Epithelial cell of proximal tubule (primary cell): ENCODE results near the gene TSTD1. TPM values are rescaled to one million over a fixed set of nuclear protein-coding genes. Genes with fewer than 3 reads are reported as not detected.
"Not testable (repeated sequence)": the region's sequence is repeated elsewhere in the genome, so short reads cannot be mapped to it uniquely, and the experiment has no call there.

ENCODE experiments used
- DNase-seq: peaks from one replicate; pipeline ENCODE4 v3.0.0-alpha.2; 2011; ENCODE audit warnings: low read depth
- H3K4me3 ChIP-seq: 2 replicates; pipeline ENCODE4 v1.5.1; 2011; ENCODE audit warnings: low read depth, mild to moderate bottlenecking, low read length
- total RNA-seq: library from RNA; depleted of rRNA; stranded (reverse); fragments of >200 nt; gene quantifications from 2 replicates; pipeline ENCODE4 v1.2.3, GENCODE V29; 2015
- TF ChIP-seq, protein P1 (sequence below): conservative IDR thresholded peaks from 2 replicates; pipeline ENCODE4 v1.5.1; 2012; ENCODE audit warnings: low read depth, mild to moderate bottlenecking, low read length

Gene TSTD1
- total RNA-seq, 1 donor from 2014 or later: 148 TPM

DNA sequence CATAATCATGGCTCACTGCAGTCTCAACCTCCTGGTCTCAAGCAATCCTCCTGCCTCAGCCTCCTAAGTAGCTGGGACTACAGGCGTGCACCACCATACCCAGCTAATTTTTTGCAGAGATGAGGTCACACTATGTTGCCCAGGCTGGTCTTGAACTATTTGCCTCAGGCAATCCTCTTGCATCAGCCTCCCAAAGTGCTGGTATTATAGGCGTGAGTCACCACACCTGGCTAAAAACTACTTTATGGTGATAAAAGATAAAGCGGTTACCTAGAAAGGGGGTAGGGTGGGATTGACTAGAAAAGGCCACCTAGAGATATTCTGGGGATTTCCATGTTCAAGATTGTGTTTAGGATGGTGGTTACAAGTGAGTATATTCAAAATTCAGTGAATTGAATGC, 5.0 kb downstream of the TSTD1 start:
- no peak for DNase-seq

DNA sequence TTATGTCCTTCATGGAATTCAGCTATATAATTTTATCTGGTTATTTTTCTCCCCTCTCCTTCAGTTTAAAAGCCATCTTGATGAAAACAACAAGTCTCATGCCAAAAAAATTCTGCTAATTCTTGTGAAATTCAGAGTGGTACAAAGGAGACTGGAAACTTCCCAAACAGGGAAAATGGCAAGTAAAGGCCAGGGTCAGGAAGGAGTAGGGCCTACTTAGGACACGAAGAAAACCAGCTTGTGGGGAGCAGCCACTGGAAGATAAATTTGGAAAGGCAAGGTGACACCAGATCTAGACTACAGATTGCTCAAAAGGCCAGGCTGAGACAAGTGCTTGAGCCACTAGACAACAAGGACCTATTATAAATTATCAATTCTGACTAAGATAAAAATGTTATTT, 6.4 kb downstream of the TSTD1 start:
- DNase-seq: no peak
- TF ChIP-seq, protein P1, sequence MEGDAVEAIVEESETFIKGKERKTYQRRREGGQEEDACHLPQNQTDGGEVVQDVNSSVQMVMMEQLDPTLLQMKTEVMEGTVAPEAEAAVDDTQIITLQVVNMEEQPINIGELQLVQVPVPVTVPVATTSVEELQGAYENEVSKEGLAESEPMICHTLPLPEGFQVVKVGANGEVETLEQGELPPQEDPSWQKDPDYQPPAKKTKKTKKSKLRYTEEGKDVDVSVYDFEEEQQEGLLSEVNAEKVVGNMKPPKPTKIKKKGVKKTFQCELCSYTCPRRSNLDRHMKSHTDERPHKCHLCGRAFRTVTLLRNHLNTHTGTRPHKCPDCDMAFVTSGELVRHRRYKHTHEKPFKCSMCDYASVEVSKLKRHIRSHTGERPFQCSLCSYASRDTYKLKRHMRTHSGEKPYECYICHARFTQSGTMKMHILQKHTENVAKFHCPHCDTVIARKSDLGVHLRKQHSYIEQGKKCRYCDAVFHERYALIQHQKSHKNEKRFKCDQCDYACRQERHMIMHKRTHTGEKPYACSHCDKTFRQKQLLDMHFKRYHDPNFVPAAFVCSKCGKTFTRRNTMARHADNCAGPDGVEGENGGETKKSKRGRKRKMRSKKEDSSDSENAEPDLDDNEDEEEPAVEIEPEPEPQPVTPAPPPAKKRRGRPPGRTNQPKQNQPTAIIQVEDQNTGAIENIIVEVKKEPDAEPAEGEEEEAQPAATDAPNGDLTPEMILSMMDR: no peak
- no peak overlapping the region for H3K4me3 ChIP-seq

More for the DNA sequence above, 5.0 kb downstream of the TSTD1 start:
- H3K4me3 ChIP-seq: no peak overlapping the region
- TF ChIP-seq, protein P1: no peak

DNA sequence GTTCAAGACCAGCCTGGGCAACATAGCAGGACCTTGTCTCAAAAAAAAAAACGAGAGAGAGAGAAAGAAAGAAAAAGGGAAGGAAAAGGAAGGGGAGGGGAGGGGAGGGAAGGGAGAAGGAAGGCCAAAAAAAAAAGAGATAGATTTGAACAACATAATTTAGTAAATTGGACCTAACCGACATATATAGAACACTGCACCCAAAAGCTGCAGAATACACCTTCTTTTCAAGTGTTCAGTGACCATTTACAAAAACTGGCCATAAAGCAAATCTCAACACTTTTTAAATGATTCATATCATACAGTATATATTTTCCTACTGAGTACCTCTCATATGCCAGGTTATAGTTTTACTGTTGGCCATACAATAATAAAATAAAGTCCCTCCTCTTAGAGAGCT, 6.9 kb downstream of the TSTD1 start:
- TF ChIP-seq, protein P1: no peak
- H3K4me3 ChIP-seq: no peak overlapping the region
- no peak for DNase-seq

DNA sequence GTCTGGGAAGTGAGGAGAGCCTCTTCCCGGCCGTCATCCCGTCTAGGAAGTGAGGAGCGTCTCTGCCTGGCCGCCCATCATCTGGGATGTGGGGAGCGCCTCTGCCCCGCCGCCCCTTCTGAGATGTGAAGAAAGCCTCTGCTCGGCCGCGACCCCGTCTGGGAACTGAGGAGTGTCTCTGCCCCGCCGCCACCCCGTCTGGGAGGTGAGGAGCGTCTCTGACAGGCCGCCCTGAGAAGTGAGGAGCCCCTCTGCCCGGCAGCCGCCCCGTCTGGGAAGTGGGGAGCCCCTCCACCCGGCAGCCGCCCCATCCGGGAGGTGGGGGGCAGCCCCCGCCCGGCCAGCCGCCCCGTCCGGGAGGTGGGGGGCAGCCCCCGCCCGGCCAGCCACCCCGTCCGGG, 9.3 kb downstream of the TSTD1 start:
- not testable (repeated sequence) for H3K4me3 ChIP-seq

DNA sequence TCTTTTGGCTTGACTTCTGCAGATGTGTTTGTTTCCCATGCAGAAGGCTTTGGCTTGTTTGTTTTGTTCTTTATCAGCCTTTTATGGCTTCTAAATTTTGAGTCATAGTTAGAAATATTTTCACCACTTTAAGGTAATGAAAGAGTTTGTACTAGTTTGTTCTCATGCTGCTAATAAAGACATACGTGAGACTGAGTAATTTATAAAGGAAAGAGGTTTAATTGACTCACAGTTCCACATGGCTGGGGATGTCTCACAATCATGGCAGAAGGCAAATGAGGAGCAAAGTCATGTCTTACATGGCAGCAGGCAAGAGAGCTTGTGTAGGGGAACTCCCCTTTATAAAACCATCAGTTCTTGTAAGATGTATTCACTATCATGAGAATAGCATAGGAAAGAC, 11.8 kb downstream of the TSTD1 start:
- not testable (repeated sequence) for DNase-seq, H3K4me3 ChIP-seq

More for the DNA sequence above, 9.3 kb downstream of the TSTD1 start:
- not testable (repeated sequence) for DNase-seq

DNA sequence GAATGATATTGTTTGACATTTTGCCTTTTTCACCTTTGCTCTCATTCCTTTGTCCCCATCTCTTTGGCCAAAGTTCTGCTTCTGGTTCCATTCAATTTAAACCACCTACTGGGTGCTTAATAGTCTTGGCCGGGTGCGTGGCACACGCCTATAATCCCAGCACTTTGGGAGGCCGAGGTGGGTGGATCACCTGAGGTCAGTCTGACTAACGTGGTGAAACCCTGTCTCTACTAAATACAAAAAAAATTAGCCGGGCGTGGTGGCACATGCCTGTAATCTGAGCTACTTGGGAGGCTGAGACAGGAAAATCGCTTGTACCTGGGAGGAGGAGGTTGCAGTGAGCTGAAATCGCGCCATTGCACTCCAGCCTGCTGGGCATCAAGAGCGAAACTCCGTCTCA, 16.3 kb downstream of the TSTD1 start:
- DNase-seq, H3K4me3 ChIP-seq: not testable (repeated sequence)

DNA sequence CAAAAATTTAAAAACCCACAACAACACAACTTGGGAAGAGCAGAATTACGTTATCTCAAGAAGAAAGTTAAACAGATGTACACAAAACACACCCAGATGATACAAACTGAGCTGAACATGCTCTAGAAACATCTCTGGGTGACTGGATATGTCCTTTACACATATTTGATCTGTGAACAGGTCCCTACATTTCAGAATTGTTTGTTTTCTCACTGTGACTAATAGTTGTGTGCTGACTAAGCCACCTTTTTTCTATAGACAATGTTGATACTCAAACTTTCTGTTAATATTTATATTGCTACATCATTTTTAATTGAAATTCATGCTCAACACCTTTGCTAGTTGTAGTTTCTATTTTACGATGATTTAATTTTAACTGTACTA, 16.8 kb downstream of the TSTD1 start:
- no peak for DNase-seq
- TF ChIP-seq, protein P1: no peak
- H3K4me3 ChIP-seq: peak overlapping the region; percentile 81

DNA sequence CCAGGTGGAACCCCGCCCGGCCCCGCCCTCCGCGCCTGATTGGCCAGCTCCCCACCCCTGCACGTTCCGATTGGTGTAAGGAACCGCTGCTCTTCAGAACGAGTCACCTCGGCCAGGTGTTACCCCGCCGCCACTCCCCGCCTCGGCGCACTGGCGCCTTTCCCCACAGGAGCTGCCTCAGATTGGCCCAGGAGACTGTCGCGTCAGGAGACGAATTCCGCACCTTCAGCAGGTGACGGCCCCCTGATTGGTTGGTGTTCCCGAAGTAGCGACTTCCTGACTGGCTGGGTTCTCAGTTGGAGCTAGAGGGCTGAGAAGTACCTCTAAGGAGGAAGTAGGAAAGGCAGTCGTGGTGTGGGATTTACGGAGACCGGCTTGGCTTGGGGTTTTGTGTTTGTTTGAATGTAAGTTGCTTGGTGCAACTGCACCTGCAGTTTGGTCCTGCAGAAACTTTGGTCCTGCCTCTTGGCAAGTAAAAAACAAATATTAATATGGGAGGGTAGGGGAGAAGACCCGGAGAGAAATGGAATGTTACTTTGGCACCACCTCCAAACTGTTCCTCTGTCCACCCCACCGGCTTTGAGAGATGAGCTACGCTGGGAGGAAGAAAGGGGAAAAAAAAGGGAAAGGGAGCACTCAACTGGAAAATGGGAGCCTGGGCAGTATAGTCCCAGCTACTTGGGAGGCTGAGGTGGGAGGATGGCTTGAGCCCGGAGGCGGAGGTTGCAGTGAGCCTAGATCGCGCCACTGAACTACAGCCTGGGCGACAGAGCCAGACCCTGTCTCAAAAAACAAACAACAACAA, 17.4 kb downstream of the TSTD1 start:
- DNase-seq: peak; percentile 63
- TF ChIP-seq, protein P1: no peak
- H3K4me3 ChIP-seq: peak overlapping the region; percentile 81
